Thymus (tissue), 11 donors: ENCODE data around the gene CPSF3. TPM values are rescaled to one million over a fixed set of nuclear protein-coding genes. Genes with fewer than 3 reads are reported as not detected.
"Not testable (repeated sequence)": the region's sequence is repeated elsewhere in the genome, so short reads cannot be mapped to it uniquely, and the experiment has no call there.

Experiments used
- DNase-seq, 9 donors: peaks; one replicate each; pipeline ENCODE4 v3.0.0-alpha.2; 2013; ENCODE audit warnings: low spot score in 9 of 9, low read depth in 6 of 9, missing footprints in 1 of 9
- H3K27ac ChIP-seq, 2 donors: one replicate each; pipeline ENCODE4 v1.5.1; 2013; ENCODE audit warnings: control low read depth in 1 of 2, low read depth in 1 of 2, low read length in 1 of 2, mild to moderate bottlenecking in 1 of 2, moderate library complexity in 1 of 2
- H3K27me3 ChIP-seq, 2 donors: one replicate each; pipeline ENCODE4 v1.5.1; 2013; ENCODE audit warnings: low read length in 1 of 2; ENCODE audit not compliant: control insufficient read depth in 2 of 2, insufficient read depth in 1 of 2
- H3K36me3 ChIP-seq, 2 donors: one replicate each; pipeline ENCODE4 v1.5.1; 2013; ENCODE audit warnings: low read length in 1 of 2, mild to moderate bottlenecking in 1 of 2, moderate library complexity in 1 of 2; ENCODE audit not compliant: control insufficient read depth in 2 of 2, insufficient read depth in 2 of 2
- H3K4me1 ChIP-seq, 2 donors: one replicate each; pipeline ENCODE4 v1.5.1; 2013; ENCODE audit warnings: low read length in 2 of 2; ENCODE audit not compliant: control insufficient read depth in 2 of 2, insufficient read depth in 2 of 2
- H3K4me3 ChIP-seq, 2 donors: one replicate each; pipeline ENCODE4 v1.5.1; 2013; ENCODE audit warnings: low read length in 2 of 2, control low read depth in 1 of 2, mild to moderate bottlenecking in 1 of 2
- H3K9me3 ChIP-seq, 2 donors: one replicate each; pipeline ENCODE4 v1.5.1; 2013; ENCODE audit warnings: low read length in 1 of 2, mild to moderate bottlenecking in 1 of 2; ENCODE audit not compliant: control insufficient read depth in 2 of 2, insufficient read depth in 1 of 2
- WGBS: extraction: QIAGEN DNeasy Blood & Tissue Kit; methylation state at CpG from one replicate; pipeline ENCODE4 v1.1.7; 2013; 5-methylcytosine and 5-hydroxymethylcytosine counted together
- polyA plus RNA-seq: library from polyadenylated mRNA; stranded (reverse); fragments of 200-250 nt; gene quantifications from one replicate; pipeline ENCODE4 v1.2.3, GENCODE V29; 2013
- total RNA-seq: library from RNA; stranded (reverse); fragments of 120-200 nt; gene quantifications from one replicate; pipeline ENCODE4 v1.2.4, GENCODE V29; 2013
- donor health status: healthy.

CPSF3 gene
- total and polyA plus RNA-seq, 2 donors, result 39.3 to 51.3 TPM

DNA sequence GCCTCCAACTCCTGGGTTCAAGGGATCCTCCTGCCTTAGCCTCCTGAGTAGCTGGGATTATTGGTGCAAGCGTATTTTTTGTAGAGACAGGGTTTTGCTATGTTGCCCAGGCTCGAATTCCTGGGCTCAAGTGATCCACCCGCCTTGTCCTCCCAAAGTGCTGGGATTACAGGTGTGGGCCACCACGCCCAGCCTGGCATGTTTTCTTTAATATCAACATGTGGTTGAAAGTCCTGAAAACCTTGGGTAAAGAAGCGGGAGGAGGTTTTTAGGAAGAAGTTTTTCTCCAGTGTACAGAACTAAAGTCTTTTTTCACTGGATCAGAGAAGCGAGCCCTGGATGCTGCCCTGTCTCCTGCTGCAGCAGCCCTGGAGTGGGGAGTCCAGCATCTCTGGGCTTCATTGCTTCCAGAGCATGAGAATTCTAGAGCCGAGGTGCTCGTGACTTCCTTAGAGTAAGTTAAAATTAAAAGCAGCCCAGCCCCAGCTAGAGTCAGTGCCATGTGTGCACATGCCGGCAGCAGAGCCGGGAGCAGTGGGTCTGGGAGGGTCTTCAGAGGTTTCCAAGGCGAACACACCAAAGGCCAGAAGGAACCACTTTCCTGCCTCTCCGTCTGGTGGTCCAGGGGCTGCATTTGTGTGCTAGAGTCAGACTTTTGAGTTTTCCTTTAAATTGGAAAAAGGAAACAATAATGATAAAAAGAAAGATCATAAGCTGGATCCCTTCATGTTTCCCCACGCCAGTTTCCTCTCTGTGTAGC is 31.3 kb upstream of the CPSF3 start:
- Histone ChIP-seq H3K27ac (no peak overlapping the region), H3K9me3 (no peaks in the 10 kb centered on the region), H3K36me3 (no peaks in the 10 kb centered on the region), H3K4me1 (no peaks in the 10 kb centered on the region), H3K4me3 (no peak overlapping the region), H3K27me3 (no peaks in the 10 kb centered on the region)
- 97% methylated on average over 13 of the region's 13 CpGs for WGBS
- no peak for DNase-seq

GRCh38 chr2:9392898-9393765 is 30.3 kb upstream of the CPSF3 start:
- H3K4me1 ChIP-seq, result no peaks in the 10 kb centered on the region
- no peaks in the 10 kb centered on the region for H3K36me3 ChIP-seq
- 92% methylated on average over 28 of the region's 28 CpGs for WGBS
- H3K27me3 ChIP-seq, result no peaks in the 10 kb centered on the region
- no peak overlapping the region for H3K4me3 ChIP-seq
- no peak overlapping the region for H3K27ac ChIP-seq
- DNase-seq, result no peak
- no peaks in the 10 kb centered on the region for H3K9me3 ChIP-seq

DNA sequence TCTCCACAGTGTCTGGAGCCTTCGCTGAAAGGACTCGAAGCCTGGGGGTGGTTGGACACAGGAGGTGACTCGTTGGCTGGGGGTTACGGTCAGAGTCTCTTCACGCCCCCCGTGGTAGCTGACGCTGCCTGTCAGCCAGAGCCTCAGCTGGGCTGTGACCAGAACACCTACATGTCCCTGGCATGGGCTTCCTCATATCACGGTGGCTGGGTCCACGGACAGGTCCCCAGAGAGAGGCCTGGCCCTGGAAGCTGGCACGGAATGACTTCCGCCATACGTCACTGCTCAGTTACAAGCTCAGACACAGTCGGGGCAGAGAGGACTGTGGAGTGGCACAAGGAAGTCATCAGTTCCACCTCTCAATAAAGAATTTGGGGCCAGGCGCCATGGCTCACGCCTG is 28.6 kb upstream of the CPSF3 start:
- H3K27me3 ChIP-seq, result no peaks in the 10 kb centered on the region
- WGBS, result 95% methylated on average over 15 of the region's 15 CpGs
- H3K9me3 ChIP-seq, result no peaks in the 10 kb centered on the region
- DNase-seq, result no peak
- H3K36me3 ChIP-seq, result no peaks in the 10 kb centered on the region
- H3K4me3 ChIP-seq, result no peak overlapping the region
- no peak overlapping the region for H3K27ac ChIP-seq
- no peaks in the 10 kb centered on the region for H3K4me1 ChIP-seq

GRCh38 chr2:9397201-9397600 is 26.3 kb upstream of the CPSF3 start:
- Histone ChIP-seq H3K36me3 (no peaks in the 10 kb centered on the region), H3K4me3 (no peak overlapping the region), H3K27ac (no peak overlapping the region), H3K4me1 (no peaks in the 10 kb centered on the region), H3K9me3 (no peaks in the 10 kb centered on the region), H3K27me3 (no peaks in the 10 kb centered on the region)
- 96% methylated on average over 14 of the region's 14 CpGs for WGBS
- no peak for DNase-seq

- WGBS, result 97% methylated on average over 11 of the region's 11 CpGs
- not testable (repeated sequence) for H3K4me1 ChIP-seq, DNase-seq, H3K4me3 ChIP-seq, H3K27ac ChIP-seq, H3K27me3 ChIP-seq, H3K36me3 ChIP-seq, H3K9me3 ChIP-seq
Measured at GRCh38 chr2:9398251-9398650, 25.2 kb upstream of the CPSF3 start.

DNA sequence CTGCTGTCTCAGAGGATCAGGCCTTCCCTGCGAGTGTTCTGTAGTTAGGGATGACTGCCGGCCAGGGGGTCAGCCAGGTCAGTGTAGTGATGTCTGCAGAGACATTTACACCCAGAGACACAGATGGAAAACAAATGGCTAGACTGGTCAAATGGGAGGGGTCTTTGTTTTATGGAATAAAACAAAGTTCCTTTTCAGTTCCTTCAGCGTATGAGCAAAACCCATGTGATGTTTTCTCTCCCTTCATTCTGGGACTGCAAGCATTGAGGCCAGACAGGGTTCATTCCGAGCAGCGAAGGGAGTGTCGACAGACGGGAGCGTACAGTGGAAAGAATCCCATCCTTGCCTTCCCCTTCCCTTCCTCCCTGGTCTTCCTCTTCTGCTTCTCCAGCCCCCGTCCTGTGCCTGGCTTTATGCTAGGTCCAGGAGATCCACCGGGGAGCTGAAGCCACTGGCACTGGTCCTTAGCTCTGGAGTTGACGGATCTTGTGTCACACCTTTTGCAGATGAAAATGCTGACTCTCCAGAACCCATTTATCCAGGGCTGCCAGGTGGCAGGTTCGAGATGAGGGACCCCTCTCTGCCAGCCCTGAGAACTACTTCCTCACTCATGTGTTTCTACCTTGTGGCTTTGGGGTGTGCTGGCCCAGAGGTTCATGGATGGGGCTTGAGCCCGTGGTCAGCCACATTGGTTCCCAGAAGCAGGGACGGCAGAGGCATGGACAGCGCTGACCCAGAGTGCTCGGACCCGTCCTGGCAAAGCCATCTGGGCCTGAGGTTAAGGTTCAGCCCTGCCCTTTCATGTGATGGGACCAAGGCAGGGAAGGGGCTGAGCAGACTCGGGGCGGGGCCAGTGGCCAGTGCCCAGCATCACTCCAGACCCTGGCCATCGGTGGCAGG is 24.3 kb upstream of the CPSF3 start:
- Histone ChIP-seq H3K4me3 (no peak overlapping the region), H3K36me3 (peaks cover 0 to 5% of the 10 kb centered on the region in 2 donors), H3K27me3 (no peaks in the 10 kb centered on the region), H3K9me3 (no peaks in the 10 kb centered on the region), H3K4me1 (no peaks in the 10 kb centered on the region), H3K27ac (peak overlapping the region in 1 of 2 donors; percentile 20)
- WGBS, result 90% methylated on average over 20 of the region's 20 CpGs
- no peak for DNase-seq

GRCh38 chr2:9400268-9401058 is 23.0 kb upstream of the CPSF3 start:
- H3K27ac ChIP-seq, result no peak overlapping the region
- H3K4me3 ChIP-seq, result no peak overlapping the region
- H3K9me3 ChIP-seq, result no peaks in the 10 kb centered on the region
- H3K4me1 ChIP-seq, result no peaks in the 10 kb centered on the region
- peak in 1 of 9 donors; percentile 8 for DNase-seq
- 87% methylated on average over 12 of the region's 12 CpGs for WGBS
- H3K27me3 ChIP-seq, result no peaks in the 10 kb centered on the region
- peaks cover 0 to 7% of the 10 kb centered on the region in 2 donors for H3K36me3 ChIP-seq

DNA sequence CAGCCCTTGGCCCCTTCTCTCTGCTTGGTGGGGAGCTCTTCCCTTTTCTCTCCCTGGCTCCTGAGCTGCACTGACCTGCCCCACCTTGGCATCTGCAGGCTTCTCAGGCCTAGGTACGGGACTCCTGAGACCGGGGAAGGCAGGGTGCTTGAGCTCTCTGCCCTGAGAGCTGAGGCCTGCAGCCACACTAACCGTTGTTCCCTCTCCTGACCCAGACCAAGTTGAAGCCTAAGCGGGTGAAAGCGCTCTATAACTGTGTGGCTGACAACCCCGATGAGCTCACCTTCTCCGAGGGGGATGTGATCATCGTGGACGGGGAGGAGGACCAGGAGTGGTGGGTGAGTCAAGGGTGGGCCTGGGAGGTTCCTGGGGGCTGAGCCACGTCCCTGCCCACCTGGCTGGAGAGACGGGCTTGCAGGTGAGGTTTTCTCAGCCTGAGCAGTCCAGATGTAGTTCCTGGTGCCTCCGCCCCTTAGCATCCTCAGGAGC is 22.4 kb upstream of the CPSF3 start:
- no peaks in the 10 kb centered on the region for H3K9me3 ChIP-seq
- no peak overlapping the region for H3K4me3 ChIP-seq
- no peak for DNase-seq
- H3K27ac ChIP-seq, result no peak overlapping the region
- H3K36me3 ChIP-seq, result peaks cover 4 to 12% of the 10 kb centered on the region in 2 donors
- no peaks in the 10 kb centered on the region for H3K27me3 ChIP-seq
- H3K4me1 ChIP-seq, result no peaks in the 10 kb centered on the region
- WGBS, result 98% methylated on average over 12 of the region's 12 CpGs
